ENCODE data around the gene PGLYRP4.

PGLYRP4 gene

GRCh38 chr1:153375511-153375910, 26.9 kb upstream of the PGLYRP4 start, which contains the start of gene S100A12:
S100A12 (minus strand) TSS chr1:153375621; CDS start chr1:153374592, 1,029 bp downstream.
- DNase-seq (ENCODE audit: low read depth, low spot score): no peak

GRCh38 chr1:153374071-153374470, 25.4 kb upstream of the PGLYRP4 start:
- no peak for DNase-seq (ENCODE audit: low read depth, low spot score)

GRCh38 chr1:153372571-153372970, 23.9 kb upstream of the PGLYRP4 start:
- no peak for DNase-seq (ENCODE audit: low read depth, low spot score)

- no peak for DNase-seq (ENCODE audit: low read depth, low spot score)
Measured at GRCh38 chr1:153371231-153371630, 22.6 kb upstream of the PGLYRP4 start.

GRCh38 chr1:153370146-153370545, 21.5 kb upstream of the PGLYRP4 start:
- no peak for DNase-seq (ENCODE audit: low read depth, low spot score)

GRCh38 chr1:153368495-153368894, 19.9 kb upstream of the PGLYRP4 start:
- no peak for DNase-seq (ENCODE audit: low read depth, low spot score)

- DNase-seq (ENCODE audit: low read depth, low spot score): no peak
Measured at GRCh38 chr1:153367090-153367489, 18.4 kb upstream of the PGLYRP4 start.

GRCh38 chr1:153366261-153366660, 17.6 kb upstream of the PGLYRP4 start:
- no peak for DNase-seq (ENCODE audit: low read depth, low spot score)

GRCh38 chr1:153365696-153366095, 17.1 kb upstream of the PGLYRP4 start:
- no peak for DNase-seq (ENCODE audit: low read depth, low spot score)

GRCh38 chr1:153364766-153365666, 16.4 kb upstream of the PGLYRP4 start:
- DNase-seq (ENCODE audit: low read depth, low spot score): no peak

GRCh38 chr1:153364156-153364555, 15.5 kb upstream of the PGLYRP4 start:
- DNase-seq (ENCODE audit: low read depth, low spot score): no peak

GRCh38 chr1:153363641-153364040, 15.0 kb upstream of the PGLYRP4 start:
- DNase-seq (ENCODE audit: low read depth, low spot score): no peak

- no peak for DNase-seq (ENCODE audit: low read depth, low spot score)
Measured at GRCh38 chr1:153362187-153362775, 13.6 kb upstream of the PGLYRP4 start.

- DNase-seq (ENCODE audit: low read depth, low spot score): no peak
Measured at GRCh38 chr1:153361480-153362109, 13.0 kb upstream of the PGLYRP4 start.

GRCh38 chr1:153360592-153361479, 12.2 kb upstream of the PGLYRP4 start:
- no peak for DNase-seq (ENCODE audit: low read depth, low spot score)

- no peak for DNase-seq (ENCODE audit: low read depth, low spot score)
Measured at GRCh38 chr1:153360190-153360589, 11.5 kb upstream of the PGLYRP4 start.

GRCh38 chr1:153359241-153359640, 10.6 kb upstream of the PGLYRP4 start:
- DNase-seq (ENCODE audit: low read depth, low spot score): no peak

GRCh38 chr1:153358691-153358975, 10.0 kb upstream of the PGLYRP4 start:
- DNase-seq (ENCODE audit: low read depth, low spot score): no peak

- DNase-seq (ENCODE audit: low read depth, low spot score): no peak
Measured at GRCh38 chr1:153357853-153358690, 9.4 kb upstream of the PGLYRP4 start, which contains the start of gene S100A9. S100A9 (plus strand) TSS chr1:153357854; CDS start chr1:153358284, 430 bp downstream.

GRCh38 chr1:153357076-153357852, 8.6 kb upstream of the PGLYRP4 start:
- no peak for DNase-seq (ENCODE audit: low read depth, low spot score)

Measured in iPS DF 19.7 (cell line).